WTC11 (cell line): ENCODE results near the gene SEZ6L2.

Experiments
- AFF4 ChIP-seq: sonication (generic); formaldehyde crosslinking; IDR thresholded peaks from 2 replicates; pipeline ENCODE4 v1.8.1; 2023; ENCODE audit warnings: mild to moderate bottlenecking, missing genetic modification reagents, borderline replicate concordance
- CTCF ChIP-seq: fragments of 200-600 bp; IDR thresholded peaks from 2 replicates; pipeline ENCODE4 v1.8.0; 2022; ENCODE audit warnings: antibody characterized with exemption
- ESRRA ChIP-seq: sonication (generic); formaldehyde crosslinking; IDR thresholded peaks from 2 replicates; pipeline ENCODE4 v1.8.1; 2022; ENCODE audit warnings: mild to moderate bottlenecking, missing genetic modification reagents, borderline replicate concordance
- ETV6 ChIP-seq: sonication (generic); formaldehyde crosslinking; IDR thresholded peaks from 2 replicates; pipeline ENCODE4 v1.8.1; 2022; ENCODE audit warnings: mild to moderate bottlenecking, missing genetic modification reagents
- NFYB ChIP-seq: sonication (generic); formaldehyde crosslinking; conservative IDR thresholded peaks from 2 replicates; pipeline ENCODE4 v1.8.0; 2022; ENCODE audit warnings: low read depth, missing genetic modification reagents
- NR2C2 ChIP-seq: sonication (generic); formaldehyde crosslinking; IDR thresholded peaks from 2 replicates; pipeline ENCODE4 v1.8.0; 2022; ENCODE audit warnings: mild to moderate bottlenecking, missing genetic modification reagents
- SP1 ChIP-seq: sonication (generic); formaldehyde crosslinking; conservative IDR thresholded peaks from 2 replicates; pipeline ENCODE4 v1.8.1; 2022; ENCODE audit warnings: missing genetic modification reagents
- TP53 ChIP-seq: sonication (generic); formaldehyde crosslinking; IDR thresholded peaks from 2 replicates; pipeline ENCODE4 v1.8.1; 2023; ENCODE audit warnings: mild to moderate bottlenecking, missing genetic modification reagents
- ZNF232 ChIP-seq: sonication (generic); formaldehyde crosslinking; IDR thresholded peaks from 2 replicates; pipeline ENCODE4 v1.8.0; 2022; ENCODE audit warnings: mild to moderate bottlenecking, missing genetic modification reagents
- ZNF416 ChIP-seq: fragments of 250-450 bp; sonication (Bioruptor Pico); IDR thresholded peaks from 2 replicates; pipeline ENCODE4 v1.9.0; 2021; ENCODE audit warnings: mild to moderate bottlenecking, inconsistent platforms
- TF ChIP-seq, protein P1 (sequence below): sonication (generic); formaldehyde crosslinking; IDR thresholded peaks from 2 replicates; pipeline ENCODE4 v1.8.0; 2022; ENCODE audit warnings: mild to moderate bottlenecking, missing genetic modification reagents

DNA sequence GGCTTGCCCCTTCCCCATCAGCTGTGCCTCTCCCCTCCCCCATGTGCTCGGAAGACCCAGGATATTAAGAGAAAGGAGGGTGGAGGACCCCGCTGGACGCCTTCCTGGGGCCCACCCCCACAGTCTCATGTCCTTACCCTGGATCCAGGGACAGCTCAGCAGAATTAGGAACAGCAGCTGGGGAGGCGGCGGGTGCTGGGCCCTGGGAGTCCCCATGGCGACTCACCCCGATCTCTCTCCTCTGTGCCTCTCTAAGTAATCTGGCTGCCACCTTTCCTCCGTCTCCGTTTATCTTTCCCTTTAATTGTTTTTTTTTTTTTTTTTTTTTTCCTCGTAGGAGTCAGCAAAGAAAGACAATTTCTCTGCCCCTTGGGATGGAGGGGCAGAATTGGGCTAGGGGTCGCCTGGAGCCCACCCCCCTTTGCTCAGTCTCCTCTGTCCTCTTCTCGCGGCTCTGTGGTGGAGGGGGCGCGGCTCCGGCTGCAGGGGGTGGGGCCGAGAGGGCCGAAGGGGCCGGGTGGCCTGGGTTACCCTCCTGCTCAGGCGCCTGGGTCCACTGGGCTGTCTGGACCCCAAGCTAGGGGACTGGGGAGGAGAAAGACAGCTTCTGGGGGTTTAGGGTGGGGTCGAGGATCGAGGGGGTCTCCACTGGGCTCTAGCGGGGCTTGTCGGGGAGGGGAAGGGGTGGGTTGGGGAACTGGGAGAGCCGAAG lies 390 bp downstream of the SEZ6L2 start:
- TF ChIP-seq, protein P1, sequence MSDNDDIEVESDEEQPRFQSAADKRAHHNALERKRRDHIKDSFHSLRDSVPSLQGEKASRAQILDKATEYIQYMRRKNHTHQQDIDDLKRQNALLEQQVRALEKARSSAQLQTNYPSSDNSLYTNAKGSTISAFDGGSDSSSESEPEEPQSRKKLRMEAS: peak; percentile 32; the same call in 1 of the 2 replicates
- TF ChIP-seq ETV6: no peak
- TF ChIP-seq ZNF232 (CRISPR knock-in tag): no peak
- no peak for TF ChIP-seq TP53 (CRISPR knock-in tag)
- no peak for TF ChIP-seq CTCF
- no peak for TF ChIP-seq NFYB (CRISPR knock-in tag)
- no peak for TF ChIP-seq ZNF416 (CRISPR knock-in tag)
- no peak for TF ChIP-seq NR2C2 (CRISPR knock-in tag)
- TF ChIP-seq AFF4 (CRISPR knock-in tag): no peak
- no peak for TF ChIP-seq ESRRA
- peak; percentile 6; the same call in 1 of the 2 replicates for TF ChIP-seq SP1 (CRISPR knock-in tag)
